ENCODE data around the gene NFKBIZ.

Gene NFKBIZ

DNA sequence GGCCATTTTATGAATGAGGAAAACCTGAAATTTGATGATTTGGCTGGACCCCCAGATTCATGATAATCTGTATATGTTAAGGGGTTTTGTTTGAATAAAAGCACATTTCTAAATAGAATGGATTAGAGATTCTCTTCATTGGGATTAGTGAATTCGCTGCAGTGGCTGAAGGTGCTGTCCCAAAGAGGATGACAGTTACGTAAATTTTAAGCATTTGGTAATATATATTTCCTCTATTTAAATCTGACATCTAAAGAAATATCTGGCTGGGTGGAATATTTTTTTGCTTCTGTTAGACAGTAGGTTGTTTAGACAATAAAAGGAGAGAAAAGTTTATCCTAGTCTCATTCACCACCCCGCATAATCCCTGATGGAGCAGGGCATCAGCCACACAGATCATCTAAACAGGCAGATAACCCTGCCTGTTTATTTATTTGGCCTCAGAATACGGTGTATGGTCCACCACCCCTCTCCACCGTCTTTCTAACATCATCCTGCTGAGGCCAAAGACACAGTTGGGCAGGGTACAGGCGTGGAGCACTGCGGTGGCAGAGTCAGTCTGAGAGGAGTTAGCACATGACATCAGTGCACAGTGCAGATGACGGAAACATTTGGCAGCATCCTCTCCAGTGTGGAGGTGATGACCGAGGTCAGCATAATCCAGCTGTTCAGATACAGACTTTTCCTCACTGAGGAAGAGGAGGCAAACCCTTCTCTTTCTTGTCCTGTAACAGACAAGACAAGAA lies 20.4 kb upstream of the NFKBIZ start:
- TF ChIP-seq JUND (IDR thresholded peaks at IDR 0.05; ENCODE audit: low read depth) = no peak
- DNase-seq (ENCODE audit: low read depth in 1 of 2, low spot score in 1 of 2) = no peak
- in situ Hi-C loops (cut with HindIII; ENCODE audit: low pct_unique_long_range_greater_than_20kb, low sequenced_read_pairs) = no loop called here

DNA sequence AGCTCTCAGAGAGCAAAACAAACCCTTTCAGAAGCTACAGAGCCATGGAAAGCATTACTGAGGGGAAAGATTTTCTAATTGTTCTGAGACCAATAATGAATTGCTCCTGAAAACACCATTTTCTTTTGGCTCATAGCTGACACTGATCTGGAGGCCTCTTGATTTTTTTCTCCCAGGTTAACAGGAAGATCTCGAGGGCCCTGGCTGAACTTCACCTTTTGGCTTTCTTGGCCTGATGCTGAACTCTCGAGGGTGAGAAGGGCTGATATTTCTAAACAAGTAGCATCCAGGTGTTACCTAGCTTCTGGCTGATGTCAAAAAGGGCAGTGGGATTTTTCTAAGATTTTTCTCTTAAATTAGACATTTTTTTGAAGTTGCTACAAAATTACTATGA lies 19.9 kb upstream of the NFKBIZ start:
- in situ Hi-C loops (cut with HindIII; ENCODE audit: low pct_unique_long_range_greater_than_20kb, low sequenced_read_pairs) = no loop called here
- no peak for TF ChIP-seq JUND (IDR thresholded peaks at IDR 0.05; ENCODE audit: low read depth)
- no peak for DNase-seq (ENCODE audit: low read depth in 1 of 2, low spot score in 1 of 2)

GRCh38 chr3:101829874-101830273 lies 19.4 kb upstream of the NFKBIZ start:
- DNase-seq (ENCODE audit: low read depth in 1 of 2, low spot score in 1 of 2) = no peak
- in situ Hi-C loops (cut with HindIII; ENCODE audit: low pct_unique_long_range_greater_than_20kb, low sequenced_read_pairs) = no loop called here
- TF ChIP-seq JUND (IDR thresholded peaks at IDR 0.05; ENCODE audit: low read depth) = no peak

DNA sequence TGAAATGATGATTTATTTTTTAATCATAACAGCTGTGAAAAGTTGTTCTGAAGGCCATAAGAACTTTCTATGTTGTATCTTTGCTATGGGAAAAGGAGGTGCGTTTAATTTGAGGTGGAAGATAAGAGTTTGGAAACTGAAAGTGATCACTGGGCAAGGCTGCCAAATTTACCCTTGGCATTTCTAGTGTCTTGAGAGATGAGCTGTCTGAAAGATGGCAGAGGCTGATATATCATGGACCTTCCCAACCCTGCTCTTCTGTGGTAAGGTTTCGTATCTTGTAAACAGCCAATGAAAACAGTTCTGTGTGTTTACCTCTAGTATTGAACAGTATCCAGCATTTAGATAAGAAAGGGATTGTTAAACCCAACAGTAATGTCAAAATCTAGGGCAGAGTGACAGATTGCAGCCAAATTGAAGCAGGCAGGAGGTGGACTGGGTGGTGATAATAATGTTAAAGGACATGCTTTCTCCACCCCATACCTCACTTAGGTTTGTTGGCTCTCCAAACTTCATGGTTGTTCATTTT lies 15.8 kb upstream of the NFKBIZ start:
- no peak for TF ChIP-seq JUND (IDR thresholded peaks at IDR 0.05; ENCODE audit: low read depth)
- DNase-seq (ENCODE audit: low read depth in 1 of 2, low spot score in 1 of 2) = no peak
- in situ Hi-C loops (cut with HindIII; ENCODE audit: low pct_unique_long_range_greater_than_20kb, low sequenced_read_pairs) = no loop called here

- no peak for DNase-seq (ENCODE audit: low read depth in 1 of 2, low spot score in 1 of 2)
- TF ChIP-seq JUND (IDR thresholded peaks at IDR 0.05; ENCODE audit: low read depth) = no peak
- in situ Hi-C loops (cut with HindIII; ENCODE audit: low pct_unique_long_range_greater_than_20kb, low sequenced_read_pairs) = no loop called here
These were observed 13.6 kb upstream of the NFKBIZ start for GRCh38 chr3:101835676-101836075.

DNA sequence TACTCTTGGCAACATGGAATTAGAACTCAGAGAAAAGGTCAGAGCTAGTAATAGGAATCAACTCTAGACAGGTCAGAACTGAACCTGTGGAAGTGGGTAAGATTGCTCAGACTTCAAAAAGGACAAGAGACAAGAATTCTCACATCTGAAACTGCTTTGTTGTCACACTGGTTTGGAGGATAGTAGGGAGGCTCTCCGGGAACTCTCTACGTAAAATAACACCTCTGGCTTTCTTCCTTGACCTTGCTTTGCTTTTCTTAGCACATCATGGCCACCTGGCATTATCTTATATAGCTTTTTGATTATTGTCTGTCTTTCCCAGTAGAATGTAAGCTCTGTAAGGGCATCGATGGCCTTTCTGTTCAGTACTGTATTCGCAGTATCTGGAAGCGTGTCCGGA lies 13.2 kb upstream of the NFKBIZ start:
- TF ChIP-seq JUND (IDR thresholded peaks at IDR 0.05; ENCODE audit: low read depth) = no peak
- no peak for DNase-seq (ENCODE audit: low read depth in 1 of 2, low spot score in 1 of 2)
- in situ Hi-C loops (cut with HindIII; ENCODE audit: low pct_unique_long_range_greater_than_20kb, low sequenced_read_pairs) = no loop called here

DNA sequence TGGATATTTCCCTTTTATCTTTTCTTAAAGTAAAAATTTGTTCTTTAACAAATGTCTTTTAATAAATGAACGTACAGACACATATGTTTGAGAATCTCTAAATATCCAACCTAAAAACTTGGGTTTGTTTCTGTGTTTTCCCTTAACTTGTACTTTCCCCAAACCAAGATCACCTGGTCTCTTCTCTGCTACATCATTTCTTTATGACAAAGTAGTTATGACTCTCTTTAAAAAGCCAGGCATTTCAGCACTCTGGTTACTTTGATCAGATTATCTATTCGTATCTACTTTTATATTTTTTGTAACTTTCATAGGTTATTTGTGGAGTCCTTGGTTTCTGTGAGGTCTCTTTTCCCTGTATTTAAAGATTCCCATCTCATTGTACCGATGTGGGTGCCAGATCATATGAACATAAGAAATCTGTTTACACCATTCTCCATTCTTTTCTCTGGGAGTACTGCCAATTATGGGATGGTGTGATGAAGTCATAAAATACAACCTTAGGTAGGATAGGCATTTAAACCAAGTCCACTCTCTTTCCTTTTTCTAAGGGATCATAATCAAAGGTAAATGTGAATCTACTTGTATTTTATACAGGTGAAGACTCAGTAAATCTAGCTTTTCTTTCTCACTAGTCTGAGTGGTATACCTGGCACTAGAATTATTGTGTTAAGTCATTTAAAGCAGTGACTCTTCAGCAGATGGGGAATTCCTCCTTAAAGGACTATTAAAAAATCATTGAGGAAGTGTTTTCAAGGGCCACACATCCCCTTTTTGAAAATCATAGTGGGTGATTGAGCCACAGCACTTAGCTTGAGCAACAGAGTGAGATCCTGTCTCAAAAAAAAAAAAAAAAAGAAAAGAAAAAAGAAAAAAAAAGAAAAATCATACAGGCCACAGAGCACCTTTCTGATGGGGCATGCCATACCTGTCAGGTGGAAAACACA lies 12.4 kb upstream of the NFKBIZ start:
- DNase-seq (ENCODE audit: low read depth in 1 of 2, low spot score in 1 of 2) = peak in 1 of 2 experiments; percentile 26
- TF ChIP-seq JUND (IDR thresholded peaks at IDR 0.05; ENCODE audit: low read depth) = no peak
- in situ Hi-C loops (cut with HindIII; ENCODE audit: low pct_unique_long_range_greater_than_20kb, low sequenced_read_pairs) = no loop called here

GRCh38 chr3:101838691-101839090 lies 10.6 kb upstream of the NFKBIZ start:
- DNase-seq (ENCODE audit: low read depth in 1 of 2, low spot score in 1 of 2) = no peak
- in situ Hi-C loops (cut with HindIII; ENCODE audit: low pct_unique_long_range_greater_than_20kb, low sequenced_read_pairs) = no loop called here
- TF ChIP-seq JUND (IDR thresholded peaks at IDR 0.05; ENCODE audit: low read depth) = no peak

DNA sequence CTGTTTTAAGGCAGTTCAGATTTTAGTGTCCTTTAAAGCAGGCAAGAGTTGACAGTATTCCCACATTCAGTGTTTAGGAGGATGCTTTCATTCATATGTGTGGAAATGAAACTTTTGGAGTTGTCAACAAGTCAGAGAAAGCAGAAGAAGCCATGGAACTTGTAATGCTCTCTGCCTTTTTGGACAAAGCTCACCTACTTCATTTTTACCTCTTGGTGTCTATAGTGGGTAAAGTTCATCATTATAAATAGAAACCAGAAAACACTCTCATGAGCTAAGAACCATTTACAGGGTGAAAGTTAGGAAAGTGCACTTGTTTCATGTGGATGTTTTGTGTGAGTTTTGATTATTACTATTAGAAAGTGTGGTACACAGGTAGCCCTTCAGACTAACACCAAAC lies 9.2 kb upstream of the NFKBIZ start:
- DNase-seq (ENCODE audit: low read depth in 1 of 2, low spot score in 1 of 2) = no peak
- in situ Hi-C loops (cut with HindIII; ENCODE audit: low pct_unique_long_range_greater_than_20kb, low sequenced_read_pairs) = no loop called here
- no peak for TF ChIP-seq JUND (IDR thresholded peaks at IDR 0.05; ENCODE audit: low read depth)

DNA sequence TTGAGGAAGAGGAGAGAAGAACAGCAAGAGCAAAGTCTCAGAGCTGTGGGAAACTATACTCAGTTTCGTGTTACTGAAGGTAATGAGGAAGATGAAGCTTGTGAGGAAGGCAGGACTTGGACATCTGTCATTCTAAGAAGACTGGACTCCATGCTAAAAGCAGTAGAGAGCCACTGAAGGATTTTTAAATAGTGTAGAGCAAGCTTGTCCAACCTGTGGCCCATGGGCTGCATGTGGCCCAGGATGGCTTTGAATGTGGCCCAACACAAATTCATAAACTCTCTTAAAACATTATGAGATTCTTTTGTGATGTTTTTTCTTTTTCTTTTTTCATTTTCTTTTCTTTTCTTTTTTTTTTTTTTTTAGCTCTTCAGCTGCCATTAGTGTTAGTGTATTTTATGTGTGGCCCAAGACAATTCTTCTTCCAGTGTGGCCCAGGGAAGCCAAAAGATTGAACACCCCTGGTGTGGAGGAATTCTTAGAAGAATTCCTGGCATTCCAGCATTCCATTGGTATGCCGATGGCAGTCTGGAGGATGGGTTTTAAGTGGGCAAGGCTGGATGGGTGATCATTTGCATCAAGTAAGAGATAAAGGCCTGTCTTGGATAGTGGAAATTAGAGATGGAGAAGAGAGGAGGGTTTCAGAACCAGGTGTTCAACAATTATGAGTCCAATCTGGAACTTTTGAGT lies 6.9 kb upstream of the NFKBIZ start:
- TF ChIP-seq JUND (IDR thresholded peaks at IDR 0.05; ENCODE audit: low read depth) = no peak
- DNase-seq (ENCODE audit: low read depth in 1 of 2, low spot score in 1 of 2) = peak in 1 of 2 experiments; percentile 30
- in situ Hi-C loops (cut with HindIII; ENCODE audit: low pct_unique_long_range_greater_than_20kb, low sequenced_read_pairs) = no loop called here

DNA sequence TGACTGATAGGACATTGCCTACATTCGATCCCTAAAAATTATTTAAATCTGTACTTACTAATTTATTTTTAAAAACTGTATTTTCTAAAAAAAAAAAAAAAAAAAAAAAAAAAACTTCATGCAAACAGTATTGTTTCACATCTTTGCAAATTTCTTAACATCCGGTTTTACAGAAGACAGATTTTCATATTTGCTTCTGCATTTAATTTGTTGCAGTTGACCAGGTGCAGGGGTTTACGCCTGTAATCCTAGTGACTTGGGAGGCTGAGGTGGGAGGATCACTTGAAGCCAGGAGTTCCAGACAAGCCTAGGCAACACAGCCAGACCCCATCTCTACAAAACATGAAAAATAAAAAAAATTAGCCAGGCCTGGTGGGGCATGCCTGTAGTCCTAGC lies 6.4 kb upstream of the NFKBIZ start:
- in situ Hi-C loops (cut with HindIII; ENCODE audit: low pct_unique_long_range_greater_than_20kb, low sequenced_read_pairs) = no loop called here
- DNase-seq (ENCODE audit: low read depth in 1 of 2, low spot score in 1 of 2) = no peak
- TF ChIP-seq JUND (IDR thresholded peaks at IDR 0.05; ENCODE audit: low read depth) = no peak

DNA sequence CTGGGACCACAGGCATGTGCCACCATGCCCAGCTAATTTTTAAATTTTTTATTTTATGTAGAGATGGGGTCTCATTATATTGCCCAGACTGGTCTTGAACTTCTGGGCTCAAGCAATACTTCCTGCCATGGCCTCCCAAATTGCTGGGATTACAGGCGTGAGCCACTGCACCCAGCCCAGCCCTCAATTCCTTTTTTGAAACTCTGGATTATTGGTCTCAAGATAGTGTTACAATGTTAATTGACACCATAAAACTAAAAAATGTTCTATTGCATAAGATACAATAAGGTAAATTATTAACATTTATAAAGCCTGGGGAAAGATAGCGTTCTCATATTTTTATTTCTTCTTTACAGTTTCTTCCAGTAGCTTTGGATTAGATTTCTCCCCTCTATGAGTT lies 3.9 kb upstream of the NFKBIZ start:
- no peak for DNase-seq (ENCODE audit: low read depth in 1 of 2, low spot score in 1 of 2)
- in situ Hi-C loops (cut with HindIII; ENCODE audit: low pct_unique_long_range_greater_than_20kb, low sequenced_read_pairs) = no loop called here
- TF ChIP-seq JUND (IDR thresholded peaks at IDR 0.05; ENCODE audit: low read depth) = no peak
